ENCODE data around the gene DPH2. TPM values are rescaled to one million over a fixed set of nuclear protein-coding genes. Genes with fewer than 3 reads are reported as not detected.

DPH2 gene
- total and polyA plus RNA-seq, 2 of the 8 experiments (the other 6 are each of a cell fraction or from before 2014, with no cell fraction given) = 64.9 to 92.1 TPM

GRCh38 chr1:43942411-43942810 lies 27.4 kb upstream of the DPH2 start (continued):
- TF ChIP-seq MAX (IDR thresholded peaks at IDR 0.05) (no peak), ZNF274 (IDR thresholded peaks at IDR 0.05; ENCODE audit: borderline replicate concordance, extremely low read depth, low read length) (no peak), CTBP2 (IDR thresholded peaks at IDR 0.05; ENCODE audit: borderline replicate concordance, insufficient read depth, insufficient read length, low read length) (no peak), KDM4A (IDR thresholded peaks at IDR 0.05; ENCODE audit: low read depth, low read length, severe bottlenecking) (no peak), POLR2A (IDR thresholded peaks at IDR 0.05; ENCODE audit: control extremely low read depth in 1 of 2, low read depth in 2 of 2, low read length in 2 of 2) (no peak), SP1 (IDR thresholded peaks at IDR 0.05; ENCODE audit: low read depth, low read length) (no peak)

Measured in H1 (cell line).